ENCODE data around the gene OBI1.
"Not testable (repeated sequence)": the region's sequence is repeated elsewhere in the genome, so short reads cannot be mapped to it uniquely, and the experiment has no call there.

OBI1 gene

DNA sequence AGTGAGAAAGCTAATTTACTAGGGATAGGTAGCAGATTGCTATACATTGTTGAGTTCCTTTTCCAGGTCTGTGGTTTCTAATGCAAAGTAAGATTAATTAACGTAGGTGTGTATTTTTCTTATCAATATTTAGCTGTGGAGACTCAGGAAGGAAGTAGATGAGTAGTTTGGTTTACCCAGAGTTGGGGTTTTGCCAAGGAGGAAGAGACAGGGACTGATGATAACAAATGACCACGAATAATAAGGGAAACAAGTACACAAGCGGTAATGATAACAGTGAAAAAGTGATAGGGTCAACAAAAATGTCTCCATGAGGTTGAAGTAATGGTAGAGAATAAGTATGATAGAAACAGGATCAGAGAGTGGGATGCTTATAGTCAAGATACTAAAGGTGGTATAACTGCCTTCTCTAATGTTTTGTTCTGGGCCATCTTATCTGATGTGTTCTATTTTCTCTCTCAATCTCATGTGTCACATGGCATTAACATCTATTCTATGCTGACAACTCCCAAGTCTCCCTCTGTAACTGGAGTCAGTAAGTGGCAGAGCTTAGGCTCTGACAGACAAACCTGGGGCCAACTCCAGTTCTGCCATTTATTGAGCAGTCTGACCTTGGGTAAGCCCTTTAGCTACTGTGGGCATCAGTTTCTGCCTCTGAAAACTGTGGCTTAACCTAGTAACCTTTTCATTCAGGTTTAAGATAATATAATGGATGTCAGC, 8.8 kb downstream of the OBI1 start:
- no peak for DNase-seq

DNA sequence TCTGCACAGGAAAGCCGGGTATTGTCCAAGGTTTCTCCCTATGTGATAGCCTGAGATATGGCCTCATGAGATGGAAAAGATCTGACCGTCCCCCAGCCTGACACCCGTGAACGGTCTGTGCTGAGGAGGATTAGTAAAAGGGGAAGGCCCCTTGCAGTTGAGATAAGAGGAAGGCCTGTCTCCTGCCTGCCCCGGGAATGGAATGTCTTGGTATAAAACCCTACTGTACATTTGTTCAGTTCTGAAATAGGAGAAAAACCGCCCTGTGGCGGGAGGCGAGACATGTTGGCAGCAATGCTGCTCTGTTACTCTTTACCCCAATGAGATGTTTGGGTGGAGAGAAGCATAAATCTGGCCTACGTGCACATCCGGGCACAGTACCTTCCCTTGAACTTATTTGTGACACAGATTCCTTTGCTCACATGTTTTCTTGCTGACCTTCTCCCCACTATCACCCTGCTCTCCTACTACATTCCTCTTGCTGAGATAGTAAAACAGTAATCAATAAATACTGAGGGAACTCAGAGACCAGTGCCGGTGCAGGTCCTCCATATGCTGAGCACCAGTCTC, 11.8 kb downstream of the OBI1 start:
- DNase-seq = not testable (repeated sequence)

DNA sequence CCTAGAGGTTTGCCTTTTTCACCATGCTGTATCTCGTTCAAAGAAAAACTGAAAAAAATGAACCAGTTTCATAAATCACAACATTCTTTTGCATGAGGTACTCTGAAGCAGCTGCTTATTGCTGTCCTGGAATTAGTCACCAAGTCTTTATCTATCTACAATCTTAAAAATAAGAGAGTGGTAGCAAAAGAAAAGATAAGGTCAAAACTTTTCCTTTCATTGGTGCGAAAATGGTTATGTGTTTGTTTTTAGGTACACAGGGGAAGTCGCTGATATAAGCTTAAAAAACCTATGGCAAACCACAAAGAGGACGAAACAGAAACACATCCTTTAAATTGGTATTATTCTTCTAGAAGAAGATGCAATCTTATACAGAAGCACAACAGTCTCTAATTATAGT, 20.7 kb downstream of the OBI1 start:
- DNase-seq = no peak

DNA sequence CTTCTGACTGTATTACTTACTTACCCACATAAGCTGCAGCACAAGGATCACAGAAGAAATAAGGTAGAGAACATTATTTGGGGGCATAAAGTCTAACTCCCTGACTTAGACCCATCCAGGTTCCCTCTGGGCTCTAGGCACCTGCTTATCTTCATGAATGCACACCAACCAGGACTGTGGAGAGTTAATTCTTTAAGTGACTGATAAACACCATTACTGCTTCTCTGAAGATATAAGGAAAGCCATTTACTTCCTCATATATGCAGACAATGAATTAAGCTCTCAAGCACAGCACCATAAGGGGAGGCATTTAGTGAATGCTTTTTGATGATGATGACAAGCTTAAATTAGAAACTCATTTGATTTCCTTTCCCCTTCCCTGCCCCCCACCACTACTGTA, 22.5 kb downstream of the OBI1 start:
- DNase-seq = no peak

DNA sequence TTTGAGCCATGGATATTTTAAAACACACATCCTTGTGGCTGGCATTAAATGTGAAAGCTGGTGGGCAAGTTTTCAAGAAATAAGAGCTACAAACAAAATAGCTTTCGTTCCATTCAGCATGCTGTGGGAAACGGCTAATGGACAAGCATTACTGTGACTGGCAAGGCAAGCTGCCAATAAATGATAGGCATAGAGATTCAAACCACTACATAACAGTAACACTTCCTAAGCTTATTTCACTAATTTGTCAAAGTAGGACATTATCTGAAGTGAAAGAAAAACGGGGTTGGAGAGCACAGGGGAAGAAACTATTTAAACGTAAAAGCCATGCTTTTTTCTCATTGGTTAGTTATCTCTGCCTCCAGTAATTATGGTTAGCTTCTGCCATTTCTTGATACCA, 26.0 kb downstream of the OBI1 start:
- no peak for DNase-seq

DNA sequence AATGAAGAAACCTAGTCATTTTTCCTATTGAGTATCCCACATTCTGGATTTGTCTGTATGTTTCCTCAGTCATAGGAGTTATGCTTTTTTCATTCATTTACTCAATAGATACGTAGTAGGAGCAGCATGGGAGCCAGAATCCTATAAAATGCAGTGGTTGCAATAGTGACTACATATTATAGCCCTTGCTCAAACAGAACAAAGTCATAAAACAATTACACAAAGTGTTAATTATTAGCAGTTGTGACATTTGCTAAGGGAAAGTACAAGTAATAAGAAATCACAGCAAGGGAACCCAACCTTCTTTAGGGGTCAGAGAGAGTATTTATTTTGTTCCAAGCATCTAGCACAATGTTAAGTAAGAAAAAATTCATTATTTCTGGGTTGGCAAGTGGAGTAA, 27.9 kb downstream of the OBI1 start:
- no peak for DNase-seq

DNA sequence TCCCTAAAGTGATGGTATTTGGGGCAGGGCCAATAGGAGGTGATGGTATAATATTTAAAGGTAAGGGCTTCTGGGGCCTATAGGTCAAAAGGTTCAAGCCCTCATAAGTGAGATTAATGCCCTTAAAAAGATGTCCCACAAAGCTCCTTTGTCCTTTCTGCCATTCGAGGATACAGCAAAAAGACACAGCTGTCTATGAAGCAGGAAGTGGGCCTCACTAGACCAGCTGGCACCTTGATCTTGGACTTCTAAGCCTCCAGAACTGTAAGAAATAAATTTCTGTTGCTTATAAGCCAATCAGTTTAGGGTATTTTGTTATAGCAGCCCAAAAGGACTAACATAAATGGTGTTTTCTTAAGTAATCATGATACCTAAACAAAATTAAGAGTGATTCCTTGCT, 28.4 kb downstream of the OBI1 start:
- no peak for DNase-seq

DNA sequence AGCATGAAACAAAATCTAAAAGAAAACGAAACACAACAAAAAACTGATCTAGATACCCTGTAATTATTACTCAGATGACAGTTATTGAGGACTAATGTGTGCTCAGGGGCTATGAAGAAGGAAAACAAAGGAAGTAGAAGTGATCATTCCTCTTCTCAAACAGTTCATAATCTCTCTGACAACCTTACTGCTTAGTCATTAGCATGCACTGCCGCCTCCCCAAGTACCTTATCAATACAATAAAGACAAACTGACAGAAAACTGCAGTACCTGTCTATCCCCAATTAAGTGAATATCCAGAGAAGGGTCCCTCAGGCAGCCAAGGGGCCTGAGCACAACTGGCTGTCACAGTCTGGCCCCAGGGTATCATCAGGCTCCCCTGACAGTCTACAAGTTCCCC, 33.6 kb downstream of the OBI1 start:
- DNase-seq = no peak

DNA sequence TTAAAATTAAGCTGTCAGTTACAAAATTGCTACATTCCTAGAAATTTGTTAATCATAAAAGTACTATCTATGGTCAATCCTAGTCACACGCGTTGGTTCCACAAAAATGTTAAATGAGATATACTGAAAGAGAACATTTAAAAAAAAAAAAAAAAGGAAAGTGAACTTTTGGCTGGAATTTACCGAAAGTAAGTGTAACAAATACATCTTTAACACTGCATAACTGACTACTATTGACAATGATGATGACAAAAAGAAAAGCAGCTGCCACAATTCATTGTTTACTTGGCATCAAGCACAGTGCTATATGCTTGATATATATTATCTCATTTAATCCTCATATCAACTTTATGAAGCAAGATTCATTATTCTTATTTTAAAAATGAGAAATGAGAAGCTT, 35.8 kb downstream of the OBI1 start:
- DNase-seq = no peak

DNA sequence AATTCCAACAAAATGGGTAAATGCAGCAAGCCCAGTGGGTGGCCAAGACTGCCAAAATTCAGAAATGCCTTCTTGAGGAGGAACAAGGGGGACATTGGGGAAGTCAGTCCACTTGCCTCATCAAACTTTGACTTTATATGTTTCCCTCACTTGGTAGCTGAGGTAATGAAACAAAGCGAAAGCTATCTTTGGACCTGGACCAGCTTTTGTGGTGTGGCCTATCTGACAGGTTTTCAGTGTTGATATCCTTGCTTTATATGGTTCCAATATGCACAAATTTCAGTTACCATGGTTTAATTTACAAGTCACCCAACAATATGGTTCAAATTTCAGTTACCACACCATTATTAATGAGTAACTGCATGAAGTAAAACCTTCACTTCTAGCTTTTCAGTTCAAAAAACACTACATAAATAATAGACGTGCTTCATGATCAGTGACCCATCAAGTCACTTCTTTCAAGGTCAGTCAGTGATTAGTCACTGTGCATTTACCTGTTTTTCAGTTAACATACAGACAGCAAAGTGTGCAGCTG, 38.0 kb downstream of the OBI1 start:
- no peak for DNase-seq

DNA sequence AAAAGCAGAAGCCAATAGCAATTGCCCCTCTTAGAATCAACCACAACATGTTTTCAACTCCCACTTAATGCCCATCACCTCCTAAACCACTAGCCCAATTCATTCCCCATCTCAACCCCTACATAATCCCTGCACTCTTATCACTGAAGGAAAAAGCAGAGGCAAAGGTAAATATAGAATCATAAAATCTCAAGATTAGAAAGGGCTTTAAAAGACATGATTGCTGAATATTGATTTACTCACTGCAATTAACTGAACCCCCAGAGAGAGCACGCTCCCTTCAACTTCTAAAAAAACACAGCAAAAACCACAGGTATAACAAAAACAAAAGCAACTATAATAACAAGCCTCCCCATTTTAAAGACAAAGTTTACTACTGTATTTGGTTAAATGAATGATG, 40.5 kb downstream of the OBI1 start:
- DNase-seq = no peak

DNA sequence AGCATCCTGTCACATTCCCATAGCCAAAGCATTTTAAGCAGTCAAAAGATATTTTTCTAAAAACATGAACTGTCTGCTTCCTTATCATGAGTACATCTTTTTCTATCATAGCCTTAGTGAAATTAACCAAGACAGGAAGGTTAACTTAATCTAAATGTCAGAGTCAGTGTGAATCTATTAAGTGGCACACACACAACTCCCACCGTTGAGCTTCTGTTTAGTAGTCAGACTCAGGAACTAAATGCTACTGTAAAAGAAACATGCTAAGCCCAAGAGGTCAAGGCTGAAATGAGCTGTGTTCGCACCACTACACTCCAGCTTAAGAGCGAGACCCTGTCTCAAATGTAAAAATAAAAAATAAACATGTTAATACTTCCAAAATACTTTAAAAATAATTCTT, 47.9 kb downstream of the OBI1 start:
- no peak for DNase-seq

DNA sequence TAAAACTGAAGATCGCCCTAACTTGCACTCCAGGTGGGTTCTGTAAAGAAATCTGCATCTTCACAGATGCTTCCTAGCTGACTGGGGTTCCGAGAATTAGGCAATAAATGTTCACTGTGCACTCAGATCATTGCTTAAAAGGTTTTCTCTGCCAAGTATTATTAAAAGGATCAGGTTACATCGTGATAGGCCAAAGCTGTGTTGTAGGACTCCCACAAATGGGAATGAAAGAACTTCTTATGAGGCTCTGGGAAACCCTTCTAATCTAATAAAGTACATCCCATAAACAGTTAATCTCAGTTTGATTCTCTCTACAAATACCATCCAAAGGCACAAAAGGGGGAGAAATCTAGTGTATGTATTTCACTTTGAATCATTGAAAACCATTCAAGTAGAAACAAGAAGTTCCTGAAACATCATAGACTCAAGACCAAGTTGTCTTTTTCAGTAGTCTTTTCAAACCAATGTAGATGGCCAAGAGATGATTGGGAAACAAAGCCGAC, 48.5 kb downstream of the OBI1 start:
- no peak for DNase-seq

DNA sequence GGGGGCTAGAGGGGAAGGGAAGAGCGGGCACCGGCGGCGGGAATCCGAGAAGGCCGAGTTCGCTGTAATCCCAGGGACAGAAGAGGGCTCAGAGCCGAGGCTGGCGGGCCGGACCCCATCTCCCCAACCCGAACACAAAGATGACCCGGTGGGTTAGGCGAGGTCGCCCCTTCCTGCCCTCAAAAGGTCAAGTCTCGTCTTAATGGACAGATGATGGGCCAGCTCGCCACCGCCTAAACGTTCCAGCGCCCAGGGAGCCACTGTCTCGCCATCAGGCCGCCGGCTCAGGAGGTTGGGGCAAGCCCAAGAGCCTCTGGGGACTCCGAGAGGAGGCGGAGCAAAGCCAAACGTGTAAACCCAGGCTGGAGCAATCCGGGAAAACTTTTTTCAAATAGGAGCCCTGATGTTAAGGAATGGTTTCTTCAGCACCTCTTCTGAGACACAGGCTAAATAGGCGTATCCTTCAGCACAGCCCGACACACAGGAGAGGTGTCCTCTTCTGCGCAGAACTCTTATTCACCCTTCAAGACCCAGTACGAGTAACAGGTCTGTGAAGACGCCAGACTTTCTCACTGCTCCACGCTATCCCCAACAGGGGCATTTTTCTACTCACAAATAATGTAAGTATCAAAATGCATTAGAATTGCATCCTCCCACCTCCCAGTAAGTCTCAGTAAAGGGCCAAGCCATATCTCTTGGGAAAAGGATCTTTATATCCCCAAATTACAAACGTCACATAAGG, 49.3 kb downstream of the OBI1 start:
- no peak for DNase-seq

DNA sequence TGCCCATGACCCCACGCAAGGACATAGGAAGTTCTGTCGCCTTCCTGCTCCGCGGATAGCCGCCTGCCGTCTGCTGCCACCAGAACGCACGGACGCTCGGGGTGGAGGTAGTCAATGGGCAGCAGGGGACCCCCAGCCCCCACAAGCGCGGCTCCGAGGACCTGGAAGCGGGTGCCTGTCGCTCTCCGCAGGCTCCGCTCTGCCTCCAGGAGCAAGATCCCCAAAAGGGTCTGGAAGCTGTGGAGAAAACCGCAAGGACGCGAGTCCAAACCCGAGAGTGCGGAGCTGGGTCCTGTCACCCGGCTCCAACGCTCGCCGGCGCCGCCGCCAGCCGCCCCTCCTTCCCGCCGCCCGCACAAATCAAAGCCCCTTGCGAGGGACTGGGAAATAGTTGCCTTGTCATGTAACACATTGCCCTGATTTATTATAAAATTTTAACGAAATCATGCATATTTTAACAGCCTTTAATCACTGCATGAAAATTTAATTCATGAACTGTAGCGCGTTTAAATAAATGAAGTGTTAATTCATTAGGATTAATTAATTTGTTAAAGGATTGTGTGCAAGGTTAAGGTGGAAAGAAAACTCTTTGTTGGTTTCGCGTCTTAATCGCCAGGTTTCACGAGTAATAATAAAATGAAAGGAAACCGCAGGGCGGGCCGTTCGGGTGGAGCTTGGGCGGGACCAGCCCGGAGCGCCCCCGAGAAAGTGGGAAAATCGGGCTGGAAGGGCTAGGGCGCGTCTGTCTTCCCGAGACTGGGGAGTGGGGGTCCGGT, 50.1 kb downstream of the OBI1 start:
- no peak for DNase-seq

DNA sequence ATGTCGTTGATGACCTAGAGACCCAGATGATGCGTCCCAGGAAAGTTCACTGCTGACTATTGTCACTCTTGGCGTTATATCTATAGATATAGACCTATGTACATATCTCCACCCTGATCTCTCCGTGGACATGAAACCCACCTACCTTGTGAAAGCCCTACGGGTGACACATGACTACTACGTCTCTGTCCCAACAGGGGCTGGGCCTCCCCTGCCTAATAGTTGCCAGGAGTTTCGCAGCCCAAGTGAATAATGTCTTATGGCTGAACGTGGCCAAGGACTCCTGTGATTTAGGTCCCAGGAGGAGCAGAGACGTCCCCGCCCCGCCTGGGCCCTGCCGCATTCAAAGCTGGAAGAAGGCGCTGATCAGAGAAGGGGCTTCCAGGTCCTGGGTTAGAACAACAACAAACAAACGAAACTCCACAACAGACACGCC, 50.7 kb downstream of the OBI1 start:
- DNase-seq = no peak

DNA sequence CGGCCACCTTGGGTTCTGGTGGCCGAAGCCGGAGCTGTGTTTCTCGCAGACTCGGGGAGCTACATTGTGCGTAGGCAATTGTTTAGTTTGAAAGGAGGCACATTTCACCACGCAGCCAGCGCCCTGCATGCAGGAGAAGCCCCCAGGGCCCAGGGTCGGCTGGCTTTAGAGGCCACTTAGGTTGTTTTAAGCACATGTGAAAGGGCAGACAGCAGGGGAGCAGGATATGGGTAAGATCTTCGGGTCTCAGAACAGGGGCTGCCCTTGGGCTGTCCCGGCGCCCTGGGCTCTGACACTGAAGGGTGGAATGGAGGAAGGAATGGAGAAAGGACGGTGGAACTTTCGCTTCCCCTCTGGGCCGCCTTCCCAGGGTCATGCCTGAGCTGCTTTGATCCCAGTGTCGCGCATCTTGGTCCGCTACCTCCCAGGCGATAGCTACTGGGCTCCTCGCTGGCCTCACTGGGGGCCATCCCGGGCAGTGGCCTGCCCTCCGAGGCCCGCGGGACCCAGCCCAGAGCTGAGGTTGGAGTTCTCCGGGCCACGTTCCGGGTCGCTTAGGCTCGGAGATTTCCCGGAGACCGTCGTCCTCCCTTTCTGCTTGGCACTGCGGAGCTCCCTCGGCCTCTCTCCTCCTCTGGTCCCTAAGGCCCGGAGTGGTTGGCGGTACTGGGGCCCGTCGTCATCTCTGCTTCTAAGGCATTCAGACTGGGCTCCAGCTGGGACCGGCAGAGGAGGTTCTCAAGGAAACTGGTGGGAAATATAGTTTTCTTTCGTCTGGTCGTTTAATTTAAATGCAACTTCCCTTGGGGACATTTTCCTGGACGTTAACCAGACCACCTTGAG, 51.3 kb downstream of the OBI1 start:
- DNase-seq = no peak

DNA sequence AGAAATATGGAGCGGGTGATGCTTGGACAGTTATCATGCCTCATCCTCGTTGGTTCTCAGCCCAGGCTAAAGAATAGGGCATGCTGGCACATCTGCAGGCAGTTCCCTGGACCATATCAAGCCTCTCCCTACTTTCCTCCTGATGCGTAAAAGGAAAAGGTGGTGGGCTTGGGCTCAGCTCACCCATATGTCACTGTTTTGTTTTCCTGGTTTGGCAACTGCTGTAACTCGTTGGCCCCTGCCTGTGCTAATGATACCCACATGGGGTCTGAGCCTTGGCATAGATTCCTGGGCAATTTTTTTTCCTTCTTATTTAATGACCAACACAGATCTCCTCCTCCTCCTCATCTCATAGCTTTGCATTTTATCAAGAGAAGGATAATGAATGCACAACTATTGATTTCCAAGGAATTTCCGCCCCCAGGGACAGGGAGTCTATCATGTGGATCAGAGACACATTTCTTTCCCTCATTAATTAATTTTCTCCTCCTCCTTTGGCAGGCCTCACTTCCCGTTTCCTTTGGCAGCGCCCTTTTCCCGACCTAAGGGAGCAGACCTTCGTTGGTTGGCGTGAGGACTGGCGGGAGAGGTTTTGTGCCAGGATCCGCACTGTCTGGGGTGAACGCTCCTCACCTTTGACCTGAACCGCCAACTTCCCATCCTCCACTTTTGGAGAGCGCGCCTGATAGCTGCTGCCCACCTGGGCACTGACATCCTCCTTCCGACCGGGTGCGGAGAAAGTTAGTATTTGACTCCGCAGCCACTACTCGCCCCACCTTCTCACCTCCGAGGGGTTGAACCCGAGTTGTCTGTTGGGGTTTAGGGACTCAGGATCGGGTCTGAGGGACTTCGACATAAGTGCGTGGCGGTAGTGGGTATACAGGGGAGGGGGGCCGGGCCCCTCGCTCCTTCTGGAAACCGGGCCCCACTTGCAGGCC, 52.2 kb downstream of the OBI1 start:
- DNase-seq = no peak

DNA sequence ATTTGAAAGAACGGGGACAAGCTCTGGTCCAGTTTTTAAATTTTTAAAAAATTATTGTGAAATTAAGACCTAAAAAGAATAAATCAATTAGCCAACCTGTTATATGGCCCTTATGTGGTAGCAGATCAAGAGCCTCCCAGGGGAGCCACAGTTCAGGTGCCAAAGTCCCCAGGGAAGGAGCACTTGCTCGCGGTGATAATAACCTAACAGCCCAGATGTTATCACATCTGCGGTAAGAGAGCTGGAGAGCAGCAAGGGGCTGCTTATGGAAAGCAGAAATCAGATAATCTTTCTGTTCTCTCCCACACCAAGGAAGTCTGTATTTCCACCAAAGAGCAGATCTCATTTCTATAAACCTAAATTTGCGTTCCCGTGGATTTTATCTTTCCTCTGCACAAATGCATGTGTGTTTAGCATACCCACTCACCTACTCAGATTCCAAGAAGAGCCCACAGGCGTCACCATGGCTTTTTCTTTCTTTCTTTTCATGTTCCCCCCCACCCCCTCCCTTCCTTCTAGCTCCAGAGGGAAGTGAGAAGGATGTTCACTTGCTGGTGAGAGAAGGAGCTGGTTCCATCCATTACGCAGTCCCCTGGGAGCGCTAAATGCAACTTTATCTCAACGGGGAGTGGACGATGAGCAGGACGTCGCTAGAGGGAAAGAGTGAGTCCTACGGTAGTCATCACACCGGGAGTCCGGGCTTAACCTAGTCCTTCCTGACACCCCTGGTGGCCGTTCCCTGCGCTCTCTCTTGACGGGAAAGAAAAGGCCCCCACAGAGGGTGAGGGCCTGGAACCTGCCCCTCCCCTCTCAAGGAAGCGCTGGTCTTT, 54.0 kb downstream of the OBI1 start:
- DNase-seq = no peak

Measured in effector CD4-positive, alpha-beta T cell (primary cell).